GM12874 (cell line): ENCODE results near the gene BIRC6.

ENCODE experiments used
- CTCF ChIP-seq: IDR thresholded peaks from 2 replicates; pipeline ENCODE4 v1.5.1; 2011; ENCODE audit warnings: low read depth, mild to moderate bottlenecking, control low read depth, low read length, moderate library complexity; ENCODE audit not compliant: insufficient read depth

BIRC6 gene

GRCh38 chr2:32403782-32404181 lies 47.0 kb downstream of the BIRC6 start:
- no peak for TF ChIP-seq CTCF

- no peak for TF ChIP-seq CTCF
Measured at GRCh38 chr2:32404691-32405090, 47.9 kb downstream of the BIRC6 start.

GRCh38 chr2:32416519-32416918 lies 59.7 kb downstream of the BIRC6 start:
- no peak for TF ChIP-seq CTCF

GRCh38 chr2:32417659-32418058 lies 60.8 kb downstream of the BIRC6 start:
- TF ChIP-seq CTCF, result no peak

GRCh38 chr2:32418778-32419177 lies 62.0 kb downstream of the BIRC6 start:
- TF ChIP-seq CTCF, result no peak

GRCh38 chr2:32422133-32422532 lies 65.3 kb downstream of the BIRC6 start:
- no peak for TF ChIP-seq CTCF

- no peak for TF ChIP-seq CTCF
Measured at GRCh38 chr2:32423536-32423935, 66.7 kb downstream of the BIRC6 start.

GRCh38 chr2:32424739-32425138 lies 67.9 kb downstream of the BIRC6 start:
- no peak for TF ChIP-seq CTCF
